K562 (cell line): ENCODE results near the gene MAMDC4. TPM values are rescaled to one million over a fixed set of nuclear protein-coding genes. Genes with fewer than 3 reads are reported as not detected.
A peak's percentile ranks its signal among the peaks of the same experiment; 100 is the strongest.

ENCODE experiments used
- EGR1 ChIP-seq: fragments of 450-650 bp; conservative IDR thresholded peaks from 2 replicates; pipeline ENCODE4 v1.6.1; 2017; ENCODE audit warnings: mild to moderate bottlenecking
- FIP1L1 ChIP-seq: fragments of 200-400 bp; formaldehyde crosslinking; IDR thresholded peaks from 2 replicates; pipeline ENCODE4 v1.6.1; 2018; ENCODE audit warnings: mild to moderate bottlenecking, low read depth, low read length; ENCODE audit not compliant: poor library complexity, severe bottlenecking
- FOS ChIP-seq: IDR thresholded peaks from 3 replicates; pipeline ENCODE4 v1.6.1; 2011; ENCODE audit not compliant: insufficient read length; ENCODE audit errors: extremely low read depth
- NCOR1 ChIP-seq: fragments of 450-650 bp; IDR thresholded peaks from 2 replicates; pipeline ENCODE4 v1.6.1; 2016; ENCODE audit warnings: mild to moderate bottlenecking, moderate library complexity
- PML ChIP-seq: IDR thresholded peaks from 2 replicates; pipeline ENCODE4 v1.6.1; 2012; ENCODE audit warnings: low read length, inconsistent platforms
- POLR2AphosphoS5 ChIP-seq: IDR thresholded peaks from 2 replicates; pipeline ENCODE4 v1.6.1; 2011; ENCODE audit warnings: mild to moderate bottlenecking, low read depth, low read length, moderate library complexity; ENCODE audit not compliant: control insufficient read depth, insufficient read depth
- RBFOX2 ChIP-seq: fragments of 200-400 bp; formaldehyde crosslinking; IDR thresholded peaks from 2 replicates; pipeline ENCODE4 v1.6.1; 2017; ENCODE audit warnings: low read depth, mild to moderate bottlenecking, low read length, moderate library complexity
- ZNF79 ChIP-seq: fragments of 250-450 bp; sonication (Bioruptor Pico); IDR thresholded peaks from 2 replicates; pipeline ENCODE4 v1.4.0; 2020; ENCODE audit warnings: low read depth, mild to moderate bottlenecking, moderate library complexity
- polyA plus RNA-seq, 8 experiments: library from polyadenylated mRNA; depleted of rRNA in 4 of 8; stranded (reverse) in 5 of 8; unstranded in 3 of 8; fragments of >200 nt; fragmentation: Nextera tagmentation in 2 of 8; fragmentation: Illumina TruSeq in 1 of 8; extraction: Ambion mirVana in 2 of 8; extraction: Trizol in 1 of 8; gene quantifications; 2 replicates each; pipeline versions ENCODE4 v1.2.1 to v1.2.3, GENCODE V29; 2011 to 2014; ENCODE audit warnings: inconsistent platforms in 1 of 8, missing spikeins in 1 of 8
- total RNA-seq, 7 experiments: library from RNA; depleted of rRNA in 6 of 7; stranded (reverse); fragments of >200 nt in 6 of 7; fragmentation: Illumina TruSeq in 2 of 7; extraction: Trizol in 2 of 7; gene quantifications; 2 replicates each; pipeline versions ENCODE4 v1.2.1 to v1.2.3, GENCODE V29; 2011 to 2021; ENCODE audit warnings: low replicate concordance in 1 of 7
- TF ChIP-seq, protein P1 (sequence below): fragments of 450-650 bp; IDR thresholded peaks from 2 replicates; pipeline ENCODE4 v1.6.1; 2016; ENCODE audit warnings: antibody characterized with exemption
- TF ChIP-seq, protein P2 (sequence below), 3 experiments: fragments of 200-800 bp in 1 of 3; fragments of 250-450 bp in 1 of 3; fragments of 450-650 bp in 1 of 3; sonication (Bioruptor Pico) in 1 of 3; sonication (Bioruptor generic) in 1 of 3; formaldehyde crosslinking in 1 of 3; IDR thresholded peaks; 2 replicates each; pipeline versions ENCODE4 v1.6.1 to v1.8.0; 2016 to 2022; ENCODE audit warnings: mild to moderate bottlenecking in 2 of 3, missing genetic modification characterization in 2 of 3, missing compliant biosample characterization in 1 of 3, moderate library complexity in 1 of 3
- TF ChIP-seq, protein P3 (sequence below): fragments of 150-350 bp; IDR thresholded peaks from 2 replicates; pipeline ENCODE4 v1.6.1; 2014; ENCODE audit warnings: low read depth, mild to moderate bottlenecking, low read length, borderline replicate concordance
- TF ChIP-seq, protein P4 (sequence below): sonication (generic); formaldehyde crosslinking; IDR thresholded peaks from 2 replicates; pipeline ENCODE4 v1.8.0; 2022; ENCODE audit warnings: mild to moderate bottlenecking, missing genetic modification reagents

The MAMDC4 gene
- total and polyA plus RNA-seq, 9 of the 15 experiments (the other 6 are each of a cell fraction or from before 2014, with no cell fraction given): 0.03 to 10.8 (median 1.5) TPM

DNA sequence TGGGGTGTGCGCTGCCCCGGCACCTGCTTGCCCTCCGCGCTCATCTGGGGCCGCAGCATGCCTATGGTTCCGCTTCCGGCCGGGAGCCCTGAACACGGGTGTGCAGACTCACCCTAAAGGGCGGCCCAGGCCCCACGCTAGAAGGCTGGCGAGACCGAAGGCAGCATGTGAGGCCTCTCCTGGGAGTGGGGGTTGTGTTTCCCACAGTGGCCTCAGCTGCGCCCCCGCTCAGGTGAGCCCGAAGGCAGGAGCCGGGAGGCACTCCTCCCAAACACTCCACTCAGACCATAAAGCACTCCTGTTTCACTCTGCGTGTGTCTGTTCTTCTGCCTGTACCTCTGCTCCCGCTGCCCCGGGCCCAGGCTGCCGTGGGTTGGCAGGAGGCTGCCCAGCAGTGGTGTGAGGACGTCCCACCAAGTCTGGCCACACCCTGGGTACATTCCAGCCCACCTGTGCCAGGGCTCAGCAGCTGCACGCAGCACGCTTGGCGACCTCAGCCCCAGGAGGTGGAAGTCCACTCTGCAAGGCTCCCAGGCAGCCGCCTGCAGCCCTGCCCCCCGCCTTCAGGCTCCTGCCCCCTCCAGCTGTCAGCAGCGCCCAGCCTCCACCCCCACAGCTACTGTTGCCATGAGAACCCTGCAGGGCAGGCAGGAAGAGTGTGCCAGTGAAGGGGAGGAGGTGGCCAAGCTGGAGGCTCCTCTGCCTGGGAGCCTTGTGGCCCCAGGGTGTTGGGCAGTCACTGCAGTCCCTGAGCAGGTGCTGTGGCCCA is 11.1 kb upstream of the MAMDC4 start (continued):
- TF ChIP-seq RBFOX2: peak; percentile 18; the same call in 1 of the 2 replicates
- TF ChIP-seq, protein P1, sequence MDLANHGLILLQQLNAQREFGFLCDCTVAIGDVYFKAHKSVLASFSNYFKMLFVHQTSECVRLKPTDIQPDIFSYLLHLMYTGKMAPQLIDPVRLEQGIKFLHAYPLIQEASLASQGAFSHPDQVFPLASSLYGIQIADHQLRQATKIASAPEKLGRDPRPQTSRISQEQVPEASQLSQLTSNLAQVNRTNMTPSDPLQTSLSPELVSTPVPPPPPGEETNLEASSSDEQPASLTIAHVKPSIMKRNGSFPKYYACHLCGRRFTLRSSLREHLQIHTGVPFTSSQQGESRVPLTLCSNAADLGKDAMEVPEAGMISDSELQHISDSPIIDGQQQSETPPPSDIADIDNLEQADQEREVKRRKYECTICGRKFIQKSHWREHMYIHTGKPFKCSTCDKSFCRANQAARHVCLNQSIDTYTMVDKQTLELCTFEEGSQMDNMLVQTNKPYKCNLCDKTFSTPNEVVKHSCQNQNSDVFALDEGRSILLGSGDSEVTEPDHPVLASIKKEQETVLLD: no peak
- TF ChIP-seq, protein P2, sequence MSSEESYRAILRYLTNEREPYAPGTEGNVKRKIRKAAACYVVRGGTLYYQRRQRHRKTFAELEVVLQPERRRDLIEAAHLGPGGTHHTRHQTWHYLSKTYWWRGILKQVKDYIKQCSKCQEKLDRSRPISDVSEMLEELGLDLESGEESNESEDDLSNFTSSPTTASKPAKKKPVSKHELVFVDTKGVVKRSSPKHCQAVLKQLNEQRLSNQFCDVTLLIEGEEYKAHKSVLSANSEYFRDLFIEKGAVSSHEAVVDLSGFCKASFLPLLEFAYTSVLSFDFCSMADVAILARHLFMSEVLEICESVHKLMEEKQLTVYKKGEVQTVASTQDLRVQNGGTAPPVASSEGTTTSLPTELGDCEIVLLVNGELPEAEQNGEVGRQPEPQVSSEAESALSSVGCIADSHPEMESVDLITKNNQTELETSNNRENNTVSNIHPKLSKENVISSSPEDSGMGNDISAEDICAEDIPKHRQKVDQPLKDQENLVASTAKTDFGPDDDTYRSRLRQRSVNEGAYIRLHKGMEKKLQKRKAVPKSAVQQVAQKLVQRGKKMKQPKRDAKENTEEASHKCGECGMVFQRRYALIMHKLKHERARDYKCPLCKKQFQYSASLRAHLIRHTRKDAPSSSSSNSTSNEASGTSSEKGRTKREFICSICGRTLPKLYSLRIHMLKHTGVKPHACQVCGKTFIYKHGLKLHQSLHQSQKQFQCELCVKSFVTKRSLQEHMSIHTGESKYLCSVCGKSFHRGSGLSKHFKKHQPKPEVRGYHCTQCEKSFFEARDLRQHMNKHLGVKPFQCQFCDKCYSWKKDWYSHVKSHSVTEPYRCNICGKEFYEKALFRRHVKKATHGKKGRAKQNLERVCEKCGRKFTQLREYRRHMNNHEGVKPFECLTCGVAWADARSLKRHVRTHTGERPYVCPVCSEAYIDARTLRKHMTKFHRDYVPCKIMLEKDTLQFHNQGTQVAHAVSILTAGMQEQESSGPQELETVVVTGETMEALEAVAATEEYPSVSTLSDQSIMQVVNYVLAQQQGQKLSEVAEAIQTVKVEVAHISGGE (CRISPR knock-in tag; IDR thresholded peaks at IDR 0.05): peak in 1 of 3 experiments; percentile 23; a peak in 1 of 6 replicates
- TF ChIP-seq POLR2AphosphoS5: no peak
- peak; percentile 28 for TF ChIP-seq FIP1L1
- TF ChIP-seq, protein P3, sequence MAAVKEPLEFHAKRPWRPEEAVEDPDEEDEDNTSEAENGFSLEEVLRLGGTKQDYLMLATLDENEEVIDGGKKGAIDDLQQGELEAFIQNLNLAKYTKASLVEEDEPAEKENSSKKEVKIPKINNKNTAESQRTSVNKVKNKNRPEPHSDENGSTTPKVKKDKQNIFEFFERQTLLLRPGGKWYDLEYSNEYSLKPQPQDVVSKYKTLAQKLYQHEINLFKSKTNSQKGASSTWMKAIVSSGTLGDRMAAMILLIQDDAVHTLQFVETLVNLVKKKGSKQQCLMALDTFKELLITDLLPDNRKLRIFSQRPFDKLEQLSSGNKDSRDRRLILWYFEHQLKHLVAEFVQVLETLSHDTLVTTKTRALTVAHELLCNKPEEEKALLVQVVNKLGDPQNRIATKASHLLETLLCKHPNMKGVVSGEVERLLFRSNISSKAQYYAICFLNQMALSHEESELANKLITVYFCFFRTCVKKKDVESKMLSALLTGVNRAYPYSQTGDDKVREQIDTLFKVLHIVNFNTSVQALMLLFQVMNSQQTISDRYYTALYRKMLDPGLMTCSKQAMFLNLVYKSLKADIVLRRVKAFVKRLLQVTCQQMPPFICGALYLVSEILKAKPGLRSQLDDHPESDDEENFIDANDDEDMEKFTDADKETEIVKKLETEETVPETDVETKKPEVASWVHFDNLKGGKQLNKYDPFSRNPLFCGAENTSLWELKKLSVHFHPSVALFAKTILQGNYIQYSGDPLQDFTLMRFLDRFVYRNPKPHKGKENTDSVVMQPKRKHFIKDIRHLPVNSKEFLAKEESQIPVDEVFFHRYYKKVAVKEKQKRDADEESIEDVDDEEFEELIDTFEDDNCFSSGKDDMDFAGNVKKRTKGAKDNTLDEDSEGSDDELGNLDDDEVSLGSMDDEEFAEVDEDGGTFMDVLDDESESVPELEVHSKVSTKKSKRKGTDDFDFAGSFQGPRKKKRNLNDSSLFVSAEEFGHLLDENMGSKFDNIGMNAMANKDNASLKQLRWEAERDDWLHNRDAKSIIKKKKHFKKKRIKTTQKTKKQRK: no peak
- TF ChIP-seq EGR1: peak; percentile 52
- no peak for TF ChIP-seq PML
- no peak for TF ChIP-seq FOS
- peak; percentile 17; the same call in 1 of the 2 replicates for TF ChIP-seq NCOR1
- TF ChIP-seq ZNF79: no peak
- TF ChIP-seq, protein P4, sequence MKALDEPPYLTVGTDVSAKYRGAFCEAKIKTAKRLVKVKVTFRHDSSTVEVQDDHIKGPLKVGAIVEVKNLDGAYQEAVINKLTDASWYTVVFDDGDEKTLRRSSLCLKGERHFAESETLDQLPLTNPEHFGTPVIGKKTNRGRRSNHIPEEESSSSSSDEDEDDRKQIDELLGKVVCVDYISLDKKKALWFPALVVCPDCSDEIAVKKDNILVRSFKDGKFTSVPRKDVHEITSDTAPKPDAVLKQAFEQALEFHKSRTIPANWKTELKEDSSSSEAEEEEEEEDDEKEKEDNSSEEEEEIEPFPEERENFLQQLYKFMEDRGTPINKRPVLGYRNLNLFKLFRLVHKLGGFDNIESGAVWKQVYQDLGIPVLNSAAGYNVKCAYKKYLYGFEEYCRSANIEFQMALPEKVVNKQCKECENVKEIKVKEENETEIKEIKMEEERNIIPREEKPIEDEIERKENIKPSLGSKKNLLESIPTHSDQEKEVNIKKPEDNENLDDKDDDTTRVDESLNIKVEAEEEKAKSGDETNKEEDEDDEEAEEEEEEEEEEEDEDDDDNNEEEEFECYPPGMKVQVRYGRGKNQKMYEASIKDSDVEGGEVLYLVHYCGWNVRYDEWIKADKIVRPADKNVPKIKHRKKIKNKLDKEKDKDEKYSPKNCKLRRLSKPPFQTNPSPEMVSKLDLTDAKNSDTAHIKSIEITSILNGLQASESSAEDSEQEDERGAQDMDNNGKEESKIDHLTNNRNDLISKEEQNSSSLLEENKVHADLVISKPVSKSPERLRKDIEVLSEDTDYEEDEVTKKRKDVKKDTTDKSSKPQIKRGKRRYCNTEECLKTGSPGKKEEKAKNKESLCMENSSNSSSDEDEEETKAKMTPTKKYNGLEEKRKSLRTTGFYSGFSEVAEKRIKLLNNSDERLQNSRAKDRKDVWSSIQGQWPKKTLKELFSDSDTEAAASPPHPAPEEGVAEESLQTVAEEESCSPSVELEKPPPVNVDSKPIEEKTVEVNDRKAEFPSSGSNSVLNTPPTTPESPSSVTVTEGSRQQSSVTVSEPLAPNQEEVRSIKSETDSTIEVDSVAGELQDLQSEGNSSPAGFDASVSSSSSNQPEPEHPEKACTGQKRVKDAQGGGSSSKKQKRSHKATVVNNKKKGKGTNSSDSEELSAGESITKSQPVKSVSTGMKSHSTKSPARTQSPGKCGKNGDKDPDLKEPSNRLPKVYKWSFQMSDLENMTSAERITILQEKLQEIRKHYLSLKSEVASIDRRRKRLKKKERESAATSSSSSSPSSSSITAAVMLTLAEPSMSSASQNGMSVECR (CRISPR knock-in tag): peak; percentile 53; the same call in 1 of the 2 replicates
